HepG2 (cell line): ENCODE results near the gene CDH13. TPM values are rescaled to one million over a fixed set of nuclear protein-coding genes. Genes with fewer than 3 reads are reported as not detected.

Experiments used
- ARHGAP35 ChIP-seq: sonication (generic); formaldehyde crosslinking; IDR thresholded peaks from 2 replicates; pipeline ENCODE4 v1.9.0; 2022; ENCODE audit warnings: mild to moderate bottlenecking, inconsistent platforms, moderate library complexity, missing genetic modification reagents, borderline replicate concordance
- KLF11 ChIP-seq: IDR thresholded peaks from 2 replicates; pipeline ENCODE4 v1.6.1; 2016; ENCODE audit warnings: missing compliant biosample characterization
- NFAT5 ChIP-seq: sonication (generic); formaldehyde crosslinking; IDR thresholded peaks from 2 replicates; pipeline ENCODE4 v1.4.0; 2020; ENCODE audit warnings: missing genetic modification reagents
- PAWR ChIP-seq: sonication (generic); formaldehyde crosslinking; IDR thresholded peaks from 2 replicates; pipeline ENCODE4 v1.4.0; 2020; ENCODE audit warnings: missing genetic modification reagents, mild to moderate bottlenecking, borderline replicate concordance
- RARG ChIP-seq: sonication (generic); formaldehyde crosslinking; IDR thresholded peaks from 2 replicates; pipeline ENCODE4 v1.4.0; 2020; ENCODE audit warnings: low read depth, mild to moderate bottlenecking, missing genetic modification reagents
- SNAPC5 ChIP-seq: sonication (generic); formaldehyde crosslinking; IDR thresholded peaks from 2 replicates; pipeline ENCODE4 v1.8.1; 2023; ENCODE audit warnings: mild to moderate bottlenecking, missing genetic modification reagents, borderline replicate concordance
- TEAD3 ChIP-seq: optimal IDR thresholded peaks from 2 replicates; pipeline ENCODE3; 2016; ENCODE audit warnings: borderline replicate concordance
- USF2 ChIP-seq, 2 experiments: sonication (generic) in 1 of 2; formaldehyde crosslinking in 1 of 2; IDR thresholded peaks; 2 replicates each; pipeline versions ENCODE4 v1.5.1 to v1.6.1; 2011 to 2020; ENCODE audit warnings: borderline replicate concordance in 1 of 2, low read depth in 1 of 2, low read length in 1 of 2, mild to moderate bottlenecking in 1 of 2, missing genetic modification reagents in 1 of 2, moderate library complexity in 1 of 2
- XRCC5 ChIP-seq: fragments of 200-400 bp; formaldehyde crosslinking; optimal IDR thresholded peaks from 2 replicates; pipeline ENCODE3; 2017; ENCODE audit warnings: mild to moderate bottlenecking, low read length
- ZNF407 ChIP-seq: sonication (generic); formaldehyde crosslinking; IDR thresholded peaks from one replicate; pipeline ENCODE4 v1.5.1; 2020; ENCODE audit warnings: mild to moderate bottlenecking, missing genetic modification reagents; ENCODE audit errors: not compliant biosample characterization
- ZNF879 ChIP-seq: sonication (generic); formaldehyde crosslinking; IDR thresholded peaks from 2 replicates; pipeline ENCODE4 v1.8.1; 2023; ENCODE audit warnings: missing genetic modification reagents
- polyA plus RNA-seq, 8 experiments: library from polyadenylated mRNA; depleted of rRNA in 3 of 8; stranded (reverse) in 7 of 8; unstranded in 1 of 8; fragments of >200 nt; fragmentation: Illumina TruSeq in 4 of 8; extraction: Trizol in 4 of 8; gene quantifications; 2 replicates each; pipeline versions ENCODE4 v1.2.1 to v1.2.3, GENCODE V29; 2011 to 2016; ENCODE audit warnings: low read depth in 4 of 8, missing spikeins in 1 of 8, mixed read lengths in 1 of 8; ENCODE audit not compliant: insufficient read depth in 1 of 8
- total RNA-seq, 5 experiments: library from RNA; depleted of rRNA; stranded (reverse); fragments of >200 nt; fragmentation: Illumina TruSeq; extraction: Trizol; gene quantifications; 2 replicates each; pipeline ENCODE4 v1.2.3, GENCODE V29; 2016; ENCODE audit warnings: low read depth in 1 of 5

Gene CDH13
- total and polyA plus RNA-seq, 2 of the 13 experiments (the other 11 are each of a cell fraction or from before 2014, with no cell fraction given): not detected

GRCh38 chr16:82639666-82640336, 13.0 kb downstream of the CDH13 start (continued):
- TF ChIP-seq USF2 (IDR thresholded peaks at IDR 0.05; ENCODE audit: low read depth, low read length) (no peak), USF2 (CRISPR knock-in tag; IDR thresholded peaks at IDR 0.05; ENCODE audit: borderline replicate concordance) (peak; percentile 26; the same call in 1 of the 2 replicates), ZNF879 (CRISPR knock-in tag) (no peak), NFAT5 (CRISPR knock-in tag) (no peak), KLF11 (no peak), RARG (CRISPR knock-in tag) (no peak), ZNF407 (no peak), SNAPC5 (no peak), TEAD3 (CRISPR knock-in tag) (peak; percentile 57), PAWR (CRISPR knock-in tag) (no peak), ARHGAP35 (no peak), XRCC5 (peak; percentile 97)
